ENCODE measurements around the gene DGKD. TPM values are rescaled to one million over a fixed set of nuclear protein-coding genes. Genes with fewer than 3 reads are reported as not detected.

The DGKD gene
- total RNA-seq, 1 donor from 2014 or later: 69.3 TPM

- no peaks in the 10 kb centered on the region for H3K27me3 ChIP-seq (ENCODE audit: low read depth)
- H3K27ac ChIP-seq: no peak overlapping the region
- ATAC-seq (no peak), DNase-seq (no peak)
- H3K4me3 ChIP-seq: no peak overlapping the region
- intact Hi-C loops (cut with DNase I): no loop called here
- peaks cover 96% of the 10 kb centered on the region for H3K36me3 ChIP-seq
- no peaks in the 10 kb centered on the region for H3K9me3 ChIP-seq
- no peaks in the 10 kb centered on the region for H3K4me1 ChIP-seq
- no peak for TF ChIP-seq CTCF (IDR thresholded peaks at IDR 0.05)
Observed at GRCh38 chr2:233458826-233459225, 104.5 kb downstream of the DGKD start.

GRCh38 chr2:233459426-233459825 is 105.1 kb downstream of the DGKD start:
- no peak for TF ChIP-seq CTCF (IDR thresholded peaks at IDR 0.05)
- DNase-seq (no peak), ATAC-seq (no peak)
- Histone ChIP-seq H3K27ac (no peak overlapping the region), H3K36me3 (peaks cover 96% of the 10 kb centered on the region), H3K4me1 (no peaks in the 10 kb centered on the region), H3K27me3 (ENCODE audit: low read depth) (no peaks in the 10 kb centered on the region), H3K9me3 (no peaks in the 10 kb centered on the region), H3K4me3 (no peak overlapping the region)
- intact Hi-C loops (cut with DNase I): no loop called here

- Histone ChIP-seq H3K36me3 (peaks cover 89% of the 10 kb centered on the region), H3K9me3 (no peaks in the 10 kb centered on the region), H3K27ac (no peak overlapping the region), H3K4me1 (no peaks in the 10 kb centered on the region), H3K4me3 (no peak overlapping the region), H3K27me3 (ENCODE audit: low read depth) (no peaks in the 10 kb centered on the region)
- peak; percentile 46 for DNase-seq
- intact Hi-C loops (cut with DNase I): no loop called here
- no peak for TF ChIP-seq CTCF (IDR thresholded peaks at IDR 0.05)
- ATAC-seq: no peak
Observed at GRCh38 chr2:233460726-233461441, 106.6 kb downstream of the DGKD start.

- intact Hi-C loops (cut with DNase I): no loop called here
- ATAC-seq: no peak
- peaks cover 83% of the 10 kb centered on the region for H3K36me3 ChIP-seq
Observed at GRCh38 chr2:233461481-233461891, 107.2 kb downstream of the DGKD start.

GRCh38 chr2:233462202-233462785 is 108.0 kb downstream of the DGKD start:
- H3K27ac ChIP-seq: no peak overlapping the region
- no peak overlapping the region for H3K4me3 ChIP-seq
- no peaks in the 10 kb centered on the region for H3K27me3 ChIP-seq (ENCODE audit: low read depth)
- no peak for ATAC-seq
- H3K9me3 ChIP-seq: no peaks in the 10 kb centered on the region
- H3K4me1 ChIP-seq: no peaks in the 10 kb centered on the region
- no peak for TF ChIP-seq CTCF (IDR thresholded peaks at IDR 0.05)
- peak; percentile 44 for DNase-seq
- intact Hi-C loops (cut with DNase I): no loop called here
- peaks cover 81% of the 10 kb centered on the region for H3K36me3 ChIP-seq

More at GRCh38 chr2:233461481-233461891, 107.2 kb downstream of the DGKD start:
- DNase-seq: peak; percentile 44
- Histone ChIP-seq H3K27me3 (ENCODE audit: low read depth) (no peaks in the 10 kb centered on the region), H3K27ac (no peak overlapping the region), H3K4me1 (no peaks in the 10 kb centered on the region), H3K9me3 (no peaks in the 10 kb centered on the region), H3K4me3 (no peak overlapping the region)
- no peak for TF ChIP-seq CTCF (IDR thresholded peaks at IDR 0.05)

All from lower lobe of right lung (tissue), 2 donors.